ENCODE data around the gene LTO1. TPM values are rescaled to one million over a fixed set of nuclear protein-coding genes. Genes with fewer than 3 reads are reported as not detected.

LTO1 gene
- total and polyA plus RNA-seq, 2 of the 13 experiments (the other 11 are each of a cell fraction or from before 2014, with no cell fraction given), result 11.8 to 15.0 TPM

DNA sequence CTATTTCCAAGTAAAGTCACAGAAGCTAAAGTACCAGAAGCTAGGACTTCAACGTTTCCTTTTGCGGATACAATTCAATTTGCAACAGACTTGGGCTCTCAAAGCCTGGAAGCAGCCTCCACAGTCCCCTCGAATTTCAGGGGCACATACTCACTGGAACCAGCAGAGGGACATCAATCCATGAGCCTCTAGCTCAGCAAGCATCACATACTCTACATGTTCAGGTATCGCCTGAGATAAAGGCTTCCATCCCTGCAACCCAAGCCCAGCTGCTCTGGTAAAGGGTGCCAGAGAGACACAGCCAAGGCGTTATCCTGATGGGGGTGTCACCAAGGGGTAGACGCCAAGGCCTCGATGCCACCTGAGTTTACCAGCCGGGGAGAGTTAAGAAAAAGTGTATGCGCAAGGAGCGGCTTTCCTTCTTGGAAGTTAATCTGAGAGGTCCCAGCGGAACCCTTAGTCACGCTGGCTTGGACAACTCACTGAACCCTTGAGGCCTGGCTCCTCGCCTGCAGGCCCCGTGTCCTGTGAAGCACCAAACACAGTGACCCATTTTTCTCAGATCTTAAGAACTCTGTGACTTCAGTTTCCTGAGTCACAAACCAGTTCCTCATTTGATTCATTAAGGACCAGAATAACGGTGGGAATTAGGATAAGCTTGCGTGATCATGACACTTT, 13.0 kb downstream of the LTO1 start:
- CTCF ChIA-PET (ENCODE audit: low intra/inter-chr PET ratio, low total read pairs), result interaction anchor here (1.7 kb wide), 1 partner anchor 8 kb away, joined by 9 read pairs; no protein-coding TSS in a partner anchor
- Histone ChIP-seq H3K27ac (ENCODE audit: extremely low read length, insufficient read depth, low read length) (no peak overlapping the region), H3K79me2 (ENCODE audit: insufficient read depth, low read length) (no peaks in the 10 kb centered on the region), H3K4me3 (replicated peaks in 1 of 3; ENCODE audit: insufficient read depth in 1 of 3, low read depth in 2 of 3, low read length in 3 of 3) (no peak overlapping the region), H3K9ac (ENCODE audit: insufficient read depth, low read depth, low read length) (no peak overlapping the region), H3K36me3 (replicated peaks in 1 of 2; ENCODE audit: control insufficient read depth in 1 of 2, insufficient read depth in 2 of 2, low read length in 2 of 2) (peaks cover 0 to 5% of the 10 kb centered on the region in 2 experiments; a peak in 1 of 5 replicates), H3K4me2 (ENCODE audit: low read depth, low read length) (no peak overlapping the region), H3K9me3 (ENCODE audit: low read length) (no peaks in the 10 kb centered on the region), H2AFZ (ENCODE audit: low read length) (no peak overlapping the region), H3K4me1 (ENCODE audit: insufficient read depth, low read length) (peaks cover 55% of the 10 kb centered on the region), H3K27me3 (ENCODE audit: control insufficient read depth in 1 of 2, insufficient read depth in 2 of 2, low read length in 2 of 2) (no peaks in the 10 kb centered on the region), H4K20me1 (ENCODE audit: insufficient read depth, low read length) (no peaks in the 10 kb centered on the region)
- TF ChIP-seq ZNF329 (CRISPR knock-in tag; IDR thresholded peaks at IDR 0.05; ENCODE audit: low read depth) (no peak), ARNTL (CRISPR knock-in tag; IDR thresholded peaks at IDR 0.05) (no peak), SRY (CRISPR knock-in tag; IDR thresholded peaks at IDR 0.05) (no peak), SMC3 (IDR thresholded peaks at IDR 0.05; ENCODE audit: low read length) (peak; percentile 56)
- TF ChIP-seq, protein P1, sequence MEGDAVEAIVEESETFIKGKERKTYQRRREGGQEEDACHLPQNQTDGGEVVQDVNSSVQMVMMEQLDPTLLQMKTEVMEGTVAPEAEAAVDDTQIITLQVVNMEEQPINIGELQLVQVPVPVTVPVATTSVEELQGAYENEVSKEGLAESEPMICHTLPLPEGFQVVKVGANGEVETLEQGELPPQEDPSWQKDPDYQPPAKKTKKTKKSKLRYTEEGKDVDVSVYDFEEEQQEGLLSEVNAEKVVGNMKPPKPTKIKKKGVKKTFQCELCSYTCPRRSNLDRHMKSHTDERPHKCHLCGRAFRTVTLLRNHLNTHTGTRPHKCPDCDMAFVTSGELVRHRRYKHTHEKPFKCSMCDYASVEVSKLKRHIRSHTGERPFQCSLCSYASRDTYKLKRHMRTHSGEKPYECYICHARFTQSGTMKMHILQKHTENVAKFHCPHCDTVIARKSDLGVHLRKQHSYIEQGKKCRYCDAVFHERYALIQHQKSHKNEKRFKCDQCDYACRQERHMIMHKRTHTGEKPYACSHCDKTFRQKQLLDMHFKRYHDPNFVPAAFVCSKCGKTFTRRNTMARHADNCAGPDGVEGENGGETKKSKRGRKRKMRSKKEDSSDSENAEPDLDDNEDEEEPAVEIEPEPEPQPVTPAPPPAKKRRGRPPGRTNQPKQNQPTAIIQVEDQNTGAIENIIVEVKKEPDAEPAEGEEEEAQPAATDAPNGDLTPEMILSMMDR (CRISPR knock-in tag; IDR thresholded peaks at IDR 0.05), result 0 out of 2 replicates have a peak, but pooled peaks have one; percentile 29
- 87% methylated on average over 16 of the region's 16 CpGs for WGBS (ENCODE audit: low lambda C conversion rate)
- no TSS peak for BruUV-seq (replicated peaks)
- POLR2A ChIA-PET, result interaction anchor here (1.9 kb wide), 1 partner anchor 13 kb away, joined by 9 read pairs; the partner anchor contains the start of gene LTO1
- DNase-seq (ENCODE audit: low spot score), result no peak
- in situ Hi-C loops (cut with HindIII; ENCODE audit: extremely low pct_ligation_motif_present, low pct_unique_long_range_greater_than_20kb) (no loop called here), intact Hi-C loops (cut with micrococcal nuclease; ENCODE audit: unreplicated experiment) (no loop called here)
- ATAC-seq, result 0 out of 3 replicates have a peak, but pooled peaks have one; percentile 10
- FAIRE-seq, result peak; percentile 77

DNA sequence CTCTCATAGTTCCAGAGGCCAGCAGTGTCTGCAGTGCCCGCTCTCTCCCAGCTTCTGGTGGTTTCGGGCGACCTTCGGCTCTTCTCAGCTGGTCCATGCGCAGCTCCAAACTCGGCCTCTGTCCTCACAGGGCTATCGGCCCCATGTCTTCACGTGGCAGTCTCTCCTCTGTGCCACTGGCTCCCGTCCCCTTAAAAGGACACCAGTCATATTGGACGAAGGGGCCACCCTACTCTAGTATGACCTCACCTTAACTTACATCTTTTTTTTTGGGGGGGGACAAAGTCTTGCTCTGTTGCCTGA, 13.8 kb downstream of the LTO1 start:
- TF ChIP-seq EHMT2 (IDR thresholded peaks at IDR 0.05; ENCODE audit: borderline replicate concordance, low read depth, low read length) (no peak), MED13 (CRISPR knock-in tag; IDR thresholded peaks at IDR 0.05) (no peak), ATM (IDR thresholded peaks at IDR 0.05; ENCODE audit: borderline replicate concordance) (no peak), FOXA1 (IDR thresholded peaks at IDR 0.05) (no peak), FOXA1 (CRISPR knock-in tag; IDR thresholded peaks at IDR 0.05) (no peak), KMT2B (CRISPR knock-in tag; IDR thresholded peaks at IDR 0.05) (no peak), ZNF644 (CRISPR knock-in tag; IDR thresholded peaks at IDR 0.05; ENCODE audit: low read depth) (no peak)
- in situ Hi-C loops (cut with HindIII; ENCODE audit: extremely low pct_ligation_motif_present, low pct_unique_long_range_greater_than_20kb) (no loop called here), intact Hi-C loops (cut with micrococcal nuclease; ENCODE audit: unreplicated experiment) (no loop called here)
- CTCF ChIA-PET (ENCODE audit: low intra/inter-chr PET ratio, low total read pairs), result interaction anchor here (1.7 kb wide), 1 partner anchor 9 kb away, joined by 9 read pairs; no protein-coding TSS in a partner anchor
- Histone ChIP-seq H2AFZ (ENCODE audit: low read length) (no peak overlapping the region), H3K4me2 (ENCODE audit: low read depth, low read length) (no peak overlapping the region), H3K27me3 (ENCODE audit: control insufficient read depth in 1 of 2, insufficient read depth in 2 of 2, low read length in 2 of 2) (no peaks in the 10 kb centered on the region), H3K36me3 (replicated peaks in 1 of 2; ENCODE audit: control insufficient read depth in 1 of 2, insufficient read depth in 2 of 2, low read length in 2 of 2) (peaks cover 0 to 5% of the 10 kb centered on the region in 2 experiments; a peak in 1 of 5 replicates), H3K79me2 (ENCODE audit: insufficient read depth, low read length) (no peaks in the 10 kb centered on the region), H3K27ac (ENCODE audit: extremely low read length, insufficient read depth, low read length) (no peak overlapping the region), H3K9ac (ENCODE audit: insufficient read depth, low read depth, low read length) (no peak overlapping the region), H3K4me1 (ENCODE audit: insufficient read depth, low read length) (peaks cover 61% of the 10 kb centered on the region), H3K4me3 (replicated peaks in 1 of 3; ENCODE audit: insufficient read depth in 1 of 3, low read depth in 2 of 3, low read length in 3 of 3) (no peak overlapping the region), H4K20me1 (ENCODE audit: insufficient read depth, low read length) (no peaks in the 10 kb centered on the region), H3K9me3 (ENCODE audit: low read length) (no peaks in the 10 kb centered on the region)
- FAIRE-seq, result no peak
- no TSS peak for BruUV-seq (replicated peaks)
- no peak for DNase-seq (ENCODE audit: low spot score)
- ATAC-seq, result no peak
- POLR2A ChIA-PET, result interaction anchor here (1.9 kb wide), 1 partner anchor 14 kb away, joined by 9 read pairs; the partner anchor contains the start of gene LTO1
- WGBS (ENCODE audit: low lambda C conversion rate), result 74% methylated on average over 10 of the region's 10 CpGs

Measured in HepG2 (cell line).